ENCODE measurements around the gene VPS33B.
A peak's percentile ranks its signal among the peaks of the same experiment; 100 is the strongest.

The VPS33B gene

DNA sequence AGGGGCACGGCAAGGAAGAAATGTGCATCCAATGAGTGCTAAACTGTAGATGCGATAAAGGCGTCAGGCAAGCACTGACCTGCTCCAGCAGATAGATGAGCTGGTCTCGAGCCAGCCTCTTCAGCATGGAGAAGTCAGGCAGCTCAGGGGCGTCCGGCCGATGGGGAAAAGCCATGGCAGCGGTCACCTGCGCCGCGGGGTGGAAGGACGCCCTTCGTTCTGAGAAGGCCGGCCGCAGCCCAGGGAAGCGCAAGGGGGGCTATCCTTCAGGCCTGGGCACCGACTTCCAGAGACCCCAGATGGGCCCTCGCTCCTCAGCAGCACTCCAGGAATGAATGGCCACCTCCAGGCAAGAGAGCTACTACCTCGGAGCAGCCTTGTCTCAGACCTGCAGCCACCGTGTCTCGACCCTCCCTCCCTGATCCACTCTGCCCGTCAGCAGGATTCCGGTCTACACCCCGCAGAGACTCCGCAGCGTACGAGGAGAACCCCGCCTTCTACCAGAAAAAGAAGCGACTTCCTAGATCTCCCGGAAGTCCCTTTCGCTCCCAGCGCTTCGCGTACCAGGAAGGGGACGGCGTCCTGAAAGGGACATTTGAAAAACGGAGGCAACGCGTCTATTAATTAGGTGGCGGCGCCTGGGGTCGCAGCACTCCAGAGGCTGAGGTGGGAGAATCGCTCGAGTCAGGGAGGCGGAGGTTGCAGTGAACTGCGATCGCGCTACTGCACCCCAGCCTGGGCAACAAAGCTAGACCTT, at the start of gene VPS33B:
Gene VPS33B (minus strand): TSS at position 520 of the 757 bp plus-strand sequence. CDS start 345 bp downstream, at position 175.
- DNase-seq (ENCODE audit: extremely low spot score), result peak; percentile 80
- POLR2A ChIA-PET, result interaction anchor here (0.6 to 2.4 kb wide), 17 partner anchors 9 to 314 kb away, joined by 3 to 13 read pairs (median 5); partner anchors contain the start of genes HDDC3, PRC1, RCCD1 and UNC45A
- TF ChIP-seq ZNF384 (IDR thresholded peaks at IDR 0.05) (peak; percentile 96), BHLHE40 (IDR thresholded peaks at IDR 0.05; ENCODE audit: borderline replicate concordance) (no peak), CTBP1 (IDR thresholded peaks at IDR 0.05; ENCODE audit: borderline replicate concordance) (no peak), L3MBTL2 (conservative IDR thresholded peaks at IDR 0.05) (peak; percentile 45; the same call in 1 of the 2 replicates), ELF4 (IDR thresholded peaks at IDR 0.05) (peak; percentile 89), HDGF (IDR thresholded peaks at IDR 0.05; ENCODE audit: borderline replicate concordance) (peak; percentile 64; the same call in 1 of the 2 replicates), TARDBP (IDR thresholded peaks at IDR 0.05) (no peak)
- CTCF ChIA-PET, result interaction anchor here (0.6 to 3.5 kb wide), 4 partner anchors 11 to 226 kb away, joined by 3 to 13 read pairs (median 4); partner anchors contain the start of gene UNC45A

DNA sequence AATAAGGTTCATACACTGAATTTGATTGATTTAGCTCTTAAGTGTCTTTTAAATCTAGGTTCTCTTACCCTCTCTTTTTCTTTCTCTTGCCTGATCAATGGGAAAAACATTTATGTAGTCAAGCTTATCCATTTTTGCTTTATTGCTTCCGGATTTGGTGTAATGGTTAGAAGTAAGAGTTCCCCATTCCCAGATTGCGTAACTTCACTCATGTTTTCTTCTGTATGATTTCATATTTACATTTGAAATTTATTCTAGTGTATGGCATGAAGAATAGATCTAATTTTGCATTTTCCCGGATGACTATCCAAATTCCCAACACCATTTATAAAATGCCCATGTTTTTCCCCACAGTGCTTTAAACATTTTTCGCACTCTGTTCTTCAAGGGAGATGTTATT, 49.8 kb upstream of the VPS33B start:
- CTCF ChIA-PET, result interaction anchor here (2.4 kb wide), 1 partner anchor 16 kb away, joined by 12 read pairs; no protein-coding TSS in a partner anchor
- POLR2A ChIA-PET, result no interaction called here
- no peak for DNase-seq (ENCODE audit: extremely low spot score)
- TF ChIP-seq TARDBP (IDR thresholded peaks at IDR 0.05), result no peak
- no peak for TF ChIP-seq SUZ12 (IDR thresholded peaks at IDR 0.05)
- TF ChIP-seq LEF1 (IDR thresholded peaks at IDR 0.05; ENCODE audit: borderline replicate concordance), result no peak
- no peak for TF ChIP-seq CTBP1 (IDR thresholded peaks at IDR 0.05; ENCODE audit: borderline replicate concordance)
- TF ChIP-seq FOXA1 (IDR thresholded peaks at IDR 0.05), result no peak
- no peak for TF ChIP-seq FOXK2 (IDR thresholded peaks at IDR 0.05)
- no peak for TF ChIP-seq BHLHE40 (IDR thresholded peaks at IDR 0.05; ENCODE audit: borderline replicate concordance)
- TF ChIP-seq ZNF384 (IDR thresholded peaks at IDR 0.05), result no peak
- TF ChIP-seq L3MBTL2 (conservative IDR thresholded peaks at IDR 0.05), result no peak
- TF ChIP-seq HDGF (IDR thresholded peaks at IDR 0.05; ENCODE audit: borderline replicate concordance), result no peak
- TF ChIP-seq, protein P1, sequence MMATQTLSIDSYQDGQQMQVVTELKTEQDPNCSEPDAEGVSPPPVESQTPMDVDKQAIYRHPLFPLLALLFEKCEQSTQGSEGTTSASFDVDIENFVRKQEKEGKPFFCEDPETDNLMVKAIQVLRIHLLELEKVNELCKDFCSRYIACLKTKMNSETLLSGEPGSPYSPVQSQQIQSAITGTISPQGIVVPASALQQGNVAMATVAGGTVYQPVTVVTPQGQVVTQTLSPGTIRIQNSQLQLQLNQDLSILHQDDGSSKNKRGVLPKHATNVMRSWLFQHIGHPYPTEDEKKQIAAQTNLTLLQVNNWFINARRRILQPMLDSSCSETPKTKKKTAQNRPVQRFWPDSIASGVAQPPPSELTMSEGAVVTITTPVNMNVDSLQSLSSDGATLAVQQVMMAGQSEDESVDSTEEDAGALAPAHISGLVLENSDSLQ (IDR thresholded peaks at IDR 0.05), result no peak
- TF ChIP-seq ELF4 (IDR thresholded peaks at IDR 0.05), result no peak

DNA sequence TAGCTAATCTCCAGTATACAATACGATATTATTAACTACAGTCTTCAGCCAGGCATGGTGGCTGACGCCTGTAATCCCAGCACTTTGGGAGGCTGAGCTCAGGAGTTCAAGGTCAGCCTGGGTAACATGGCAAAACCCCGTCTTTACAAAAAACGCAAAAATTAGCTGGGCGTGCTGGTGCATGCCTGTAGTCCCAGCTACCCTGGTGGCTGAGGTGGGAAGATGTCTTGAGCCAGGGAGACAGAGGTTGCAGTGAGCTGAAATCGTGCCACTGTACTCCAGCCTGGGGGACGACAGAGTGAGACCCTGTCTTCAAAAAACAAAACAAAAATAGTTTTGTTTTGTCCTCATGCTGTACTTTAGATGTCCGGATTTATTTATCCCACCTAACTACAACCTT, 48.5 kb upstream of the VPS33B start:
- ChIA-PET CTCF (interaction anchor here (0.9 to 2.4 kb wide), 2 partner anchors 15 to 18 kb away, joined by 3 to 12 read pairs; no protein-coding TSS in a partner anchor), POLR2A (no interaction called here)
- TF ChIP-seq, protein P1 (IDR thresholded peaks at IDR 0.05), result no peak
- no peak for TF ChIP-seq BHLHE40 (IDR thresholded peaks at IDR 0.05; ENCODE audit: borderline replicate concordance)
- no peak for TF ChIP-seq SP1 (IDR thresholded peaks at IDR 0.05)
- no peak for TF ChIP-seq HDGF (IDR thresholded peaks at IDR 0.05; ENCODE audit: borderline replicate concordance)
- no peak for TF ChIP-seq FOXA1 (IDR thresholded peaks at IDR 0.05)
- TF ChIP-seq TARDBP (IDR thresholded peaks at IDR 0.05), result no peak
- TF ChIP-seq LEF1 (IDR thresholded peaks at IDR 0.05; ENCODE audit: borderline replicate concordance), result no peak
- TF ChIP-seq ELF4 (IDR thresholded peaks at IDR 0.05), result no peak
- no peak for TF ChIP-seq FOXK2 (IDR thresholded peaks at IDR 0.05)
- TF ChIP-seq L3MBTL2 (conservative IDR thresholded peaks at IDR 0.05), result no peak
- no peak for TF ChIP-seq ARNT (IDR thresholded peaks at IDR 0.05)
- no peak for TF ChIP-seq SUZ12 (IDR thresholded peaks at IDR 0.05)
- TF ChIP-seq CTBP1 (IDR thresholded peaks at IDR 0.05; ENCODE audit: borderline replicate concordance), result no peak
- no peak for DNase-seq (ENCODE audit: extremely low spot score)

DNA sequence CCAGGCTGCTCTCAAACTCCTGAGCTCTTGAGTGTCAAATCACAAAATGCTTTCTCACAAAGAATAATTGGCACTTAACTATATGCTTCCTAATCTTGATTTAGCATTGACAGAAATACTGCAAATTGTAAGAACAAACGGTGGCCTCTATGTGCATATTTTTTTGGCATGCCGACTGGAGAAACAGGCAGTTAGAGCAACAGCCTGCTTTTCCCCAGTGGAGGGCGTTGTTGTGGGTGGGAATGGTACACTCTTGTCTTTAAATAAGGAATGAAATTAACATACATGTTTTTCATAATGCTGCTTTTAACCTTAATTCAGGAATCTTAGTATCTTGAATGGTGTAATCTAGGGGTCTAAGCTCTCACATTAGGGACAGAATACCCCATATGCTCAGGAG, 46.6 kb upstream of the VPS33B start:
- DNase-seq (ENCODE audit: extremely low spot score), result no peak
- ChIA-PET CTCF (no interaction called here), POLR2A (no interaction called here)
- TF ChIP-seq BHLHE40 (IDR thresholded peaks at IDR 0.05; ENCODE audit: borderline replicate concordance) (no peak), FOXA1 (IDR thresholded peaks at IDR 0.05) (no peak), NFRKB (IDR thresholded peaks at IDR 0.05) (no peak), L3MBTL2 (conservative IDR thresholded peaks at IDR 0.05) (no peak), SP1 (IDR thresholded peaks at IDR 0.05) (no peak), ARNT (IDR thresholded peaks at IDR 0.05) (no peak), ZNF384 (IDR thresholded peaks at IDR 0.05) (no peak), LEF1 (IDR thresholded peaks at IDR 0.05; ENCODE audit: borderline replicate concordance) (no peak), CTBP1 (IDR thresholded peaks at IDR 0.05; ENCODE audit: borderline replicate concordance) (no peak), SUZ12 (IDR thresholded peaks at IDR 0.05) (no peak), FOXM1 (IDR thresholded peaks at IDR 0.05; ENCODE audit: borderline replicate concordance) (no peak)
- TF ChIP-seq, protein P1 (IDR thresholded peaks at IDR 0.05), result no peak

DNA sequence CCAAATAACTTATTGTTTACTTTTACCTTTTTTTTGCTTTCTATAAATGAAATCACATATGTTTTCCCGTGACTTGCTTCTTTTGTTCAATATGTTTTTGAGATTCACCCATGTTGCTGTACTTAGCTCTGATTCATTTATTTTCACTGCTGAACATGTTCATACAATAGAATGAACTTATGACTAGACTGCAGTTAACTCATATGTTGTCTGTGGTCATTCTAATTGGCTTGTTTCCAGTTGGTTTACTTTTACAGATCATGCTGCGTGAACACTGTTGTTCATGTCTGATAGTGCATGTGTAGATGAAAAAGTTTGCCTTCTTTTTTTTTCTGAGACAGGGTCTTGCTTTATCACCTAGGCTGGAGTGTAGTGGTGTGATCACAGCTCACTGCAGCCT, 46.0 kb upstream of the VPS33B start:
- ChIA-PET CTCF (no interaction called here), POLR2A (no interaction called here)
- TF ChIP-seq FOXK2 (IDR thresholded peaks at IDR 0.05) (no peak), LEF1 (IDR thresholded peaks at IDR 0.05; ENCODE audit: borderline replicate concordance) (no peak), CTBP1 (IDR thresholded peaks at IDR 0.05; ENCODE audit: borderline replicate concordance) (no peak), NFRKB (IDR thresholded peaks at IDR 0.05) (no peak)
- no peak for DNase-seq (ENCODE audit: extremely low spot score)

DNA sequence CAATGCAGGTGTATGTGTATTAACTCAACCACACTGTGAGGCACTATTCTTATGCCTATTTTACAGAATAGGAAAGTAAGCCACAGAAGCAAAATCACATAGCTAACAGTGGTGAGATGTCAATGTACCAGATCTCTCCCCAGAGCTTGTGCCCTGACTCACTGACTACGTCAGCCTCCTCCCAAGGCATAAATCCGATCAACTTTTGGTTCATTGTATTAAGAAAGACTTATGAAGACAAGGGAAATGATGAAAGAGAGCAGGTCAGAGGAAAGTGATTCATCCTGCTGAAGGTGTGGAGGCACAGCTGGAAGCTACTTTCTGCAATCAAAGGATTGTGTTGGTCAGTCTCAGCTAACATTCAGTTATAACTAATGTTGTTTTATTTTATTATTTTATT, 44.6 kb upstream of the VPS33B start:
- POLR2A ChIA-PET, result no interaction called here
- no peak for DNase-seq (ENCODE audit: extremely low spot score)
- CTCF ChIA-PET, result interaction anchor here (1.0 to 1.6 kb wide), 3 partner anchors 11 to 158 kb away, joined by 3 to 5 read pairs (median 4); partner anchors contain the start of gene SV2B
- TF ChIP-seq SUZ12 (IDR thresholded peaks at IDR 0.05) (no peak), ARNT (IDR thresholded peaks at IDR 0.05) (no peak), FOXA1 (IDR thresholded peaks at IDR 0.05) (no peak), ELF4 (IDR thresholded peaks at IDR 0.05) (no peak), L3MBTL2 (conservative IDR thresholded peaks at IDR 0.05) (no peak), SP1 (IDR thresholded peaks at IDR 0.05) (no peak), NFRKB (IDR thresholded peaks at IDR 0.05) (no peak), ZNF384 (IDR thresholded peaks at IDR 0.05) (no peak)
